HG03108 (cell line): ENCODE measurements around the gene CCDC85A.

Experiments used
- ATAC-seq: cut with Tn5 transposase; IDR thresholded peaks from one replicate; pipeline ENCODE4 v1.9.1; 2021; ENCODE audit warnings: moderate library complexity; ENCODE audit not compliant: unreplicated experiment

The CCDC85A gene

GRCh38 chr2:56234241-56234640 is 50.5 kb downstream of the CCDC85A start:
- no peak for ATAC-seq

DNA sequence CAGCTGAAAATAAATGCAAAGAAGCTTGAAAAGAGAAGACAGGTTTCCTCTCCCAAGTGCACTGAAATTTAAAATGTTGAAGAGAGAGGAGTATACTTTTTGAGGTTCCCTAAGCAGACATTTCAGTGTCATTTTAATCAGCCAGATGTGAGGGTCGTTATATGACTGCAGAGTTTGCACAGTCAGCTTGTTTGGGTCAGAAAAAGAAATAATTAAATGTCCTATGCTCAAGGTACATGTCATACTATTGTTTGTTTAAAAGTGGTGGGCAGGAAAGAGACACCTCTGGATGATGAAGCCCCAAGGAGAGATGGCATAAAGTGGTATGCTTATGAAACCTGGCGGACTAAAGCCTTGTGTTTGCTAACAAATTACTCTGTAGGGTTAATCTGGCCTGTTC is 55.2 kb downstream of the CCDC85A start:
- ATAC-seq, result no peak

GRCh38 chr2:56239437-56239836 is 55.6 kb downstream of the CCDC85A start:
- ATAC-seq, result no peak

DNA sequence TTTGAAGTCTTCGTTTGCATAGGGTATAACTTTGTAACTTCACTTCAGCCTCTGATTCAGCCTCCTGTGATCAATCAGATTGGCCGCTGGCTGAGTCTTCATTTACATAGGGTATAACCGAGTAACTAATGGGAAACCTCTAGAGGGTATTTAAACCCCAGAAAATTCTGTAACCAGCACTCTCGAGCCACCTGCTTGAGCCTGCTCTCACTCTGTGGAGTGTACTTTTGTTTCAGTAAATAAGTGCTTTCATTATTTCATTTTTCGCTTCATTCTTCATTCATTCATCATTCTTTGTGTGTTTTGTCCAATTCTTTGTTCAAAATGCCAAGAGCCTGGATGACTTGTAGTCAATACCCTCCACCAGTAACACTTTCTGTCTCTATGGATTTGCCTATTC is 56.4 kb downstream of the CCDC85A start:
- ATAC-seq, result no peak

GRCh38 chr2:56244506-56244905 is 60.7 kb downstream of the CCDC85A start:
- no peak for ATAC-seq

GRCh38 chr2:56244911-56245530 is 61.2 kb downstream of the CCDC85A start:
- no peak for ATAC-seq

DNA sequence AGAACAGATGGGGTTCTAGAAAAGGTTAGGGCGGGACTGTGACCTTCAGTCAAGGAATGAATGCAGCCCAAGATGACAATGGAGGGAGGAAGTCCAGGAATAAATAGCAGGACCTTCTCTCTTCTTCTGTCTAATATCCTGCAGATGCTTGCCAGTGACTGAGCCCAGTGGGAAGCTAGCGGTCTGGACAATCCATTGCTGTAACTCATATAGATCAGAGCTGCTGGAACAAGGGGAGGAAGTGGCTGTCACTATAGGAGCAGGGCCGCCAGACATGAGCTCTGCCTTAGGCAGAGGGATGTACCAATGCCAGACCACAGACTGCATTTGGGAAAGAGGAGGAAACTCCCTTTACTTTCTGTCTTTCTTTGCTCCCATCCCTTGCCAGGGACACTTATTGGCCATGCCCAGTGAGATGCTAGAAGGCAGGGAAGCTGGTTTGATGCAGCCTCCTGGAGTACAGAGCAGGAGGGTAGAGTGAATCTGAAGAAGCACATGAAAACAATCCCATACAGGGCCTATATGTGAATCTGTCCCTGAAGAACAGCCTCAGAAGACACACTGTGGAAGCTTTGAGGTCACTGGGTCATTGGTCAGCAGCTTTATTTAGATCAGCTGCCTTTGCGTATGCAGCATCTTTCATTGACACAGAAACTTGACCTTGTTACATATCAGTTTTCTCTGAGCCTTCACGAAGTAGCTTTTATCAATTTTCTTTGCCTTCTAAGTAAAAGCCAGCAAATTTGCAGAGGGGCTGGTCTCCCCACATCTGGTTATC is 65.4 kb downstream of the CCDC85A start:
- no peak for ATAC-seq

- no peak for ATAC-seq
Observed at GRCh38 chr2:56250153-56250729, 66.5 kb downstream of the CCDC85A start.

DNA sequence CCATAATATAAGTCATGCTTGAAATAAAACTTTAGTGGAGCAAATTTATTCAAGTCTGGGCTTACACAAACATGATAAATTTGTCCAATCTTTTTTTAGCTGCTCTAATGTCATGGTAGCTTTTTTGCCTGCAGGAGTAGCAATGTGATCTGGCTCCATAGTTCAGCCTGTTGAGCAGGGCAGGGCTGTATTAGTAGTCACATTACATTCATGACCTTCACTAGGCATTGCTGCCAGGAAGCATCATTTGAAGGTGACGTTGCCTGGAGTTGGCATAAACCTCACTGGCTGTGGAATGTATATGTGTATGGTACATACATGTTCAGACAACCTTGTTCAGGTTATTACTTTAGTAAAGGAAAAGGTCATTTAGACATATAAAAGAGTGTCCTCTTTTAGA is 76.6 kb downstream of the CCDC85A start:
- ATAC-seq, result no peak

- ATAC-seq, result no peak
Observed at GRCh38 chr2:56262241-56262640, 78.5 kb downstream of the CCDC85A start.

GRCh38 chr2:56263876-56264275 is 80.1 kb downstream of the CCDC85A start:
- no peak for ATAC-seq

DNA sequence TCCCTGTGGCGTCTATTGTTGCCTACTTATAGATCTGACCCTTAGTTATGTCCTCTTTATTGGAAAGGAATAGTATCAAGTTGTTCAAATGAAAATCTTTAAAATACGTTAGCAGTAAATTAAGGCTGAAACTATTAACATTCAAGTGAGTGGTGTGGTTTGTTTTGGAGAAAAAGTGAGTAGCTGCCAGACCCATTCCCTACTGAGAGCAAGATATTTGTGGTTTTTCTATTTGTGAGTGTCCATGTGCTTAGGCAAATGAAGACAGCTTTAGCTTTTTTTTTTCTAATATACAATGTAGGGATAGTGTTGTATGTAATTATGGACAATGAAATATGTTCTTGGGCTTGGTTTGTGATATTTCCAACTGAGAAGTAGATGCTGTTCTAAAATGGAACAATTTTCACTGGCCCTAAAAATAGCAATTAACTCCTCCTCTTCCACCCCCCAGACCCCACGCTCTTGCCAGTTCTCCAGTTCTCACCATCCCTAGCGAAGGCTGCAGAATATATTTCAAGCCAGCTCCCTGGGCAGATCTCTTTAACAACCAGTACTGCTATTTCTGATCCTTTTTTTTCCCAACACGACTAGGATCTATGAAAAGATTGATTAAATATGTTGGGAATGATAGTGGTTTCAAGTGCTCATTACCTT is 83.1 kb downstream of the CCDC85A start:
- no peak for ATAC-seq

DNA sequence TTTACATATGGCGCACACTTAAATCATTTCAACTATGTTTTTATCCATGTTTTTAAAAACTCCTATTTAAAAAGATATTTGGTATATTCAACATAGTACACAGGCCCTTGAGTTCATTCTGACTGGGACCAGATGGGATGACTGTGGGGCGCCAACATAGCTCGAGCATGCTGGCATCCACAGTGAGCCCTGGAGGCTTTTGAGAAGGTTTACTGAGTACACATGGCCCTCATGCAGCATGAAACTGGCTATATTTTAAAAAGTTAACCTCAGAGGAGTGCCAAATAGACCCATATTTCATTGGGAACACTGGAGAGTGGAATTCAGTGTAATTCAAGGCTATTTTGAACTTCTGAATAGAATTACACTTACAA is 83.6 kb downstream of the CCDC85A start:
- ATAC-seq, result no peak

- ATAC-seq, result no peak
Observed at GRCh38 chr2:56268856-56269255, 85.1 kb downstream of the CCDC85A start.

- no peak for ATAC-seq
Observed at GRCh38 chr2:56271275-56271674, 87.5 kb downstream of the CCDC85A start.

GRCh38 chr2:56285224-56285623 is 101.4 kb downstream of the CCDC85A start:
- ATAC-seq, result no peak

DNA sequence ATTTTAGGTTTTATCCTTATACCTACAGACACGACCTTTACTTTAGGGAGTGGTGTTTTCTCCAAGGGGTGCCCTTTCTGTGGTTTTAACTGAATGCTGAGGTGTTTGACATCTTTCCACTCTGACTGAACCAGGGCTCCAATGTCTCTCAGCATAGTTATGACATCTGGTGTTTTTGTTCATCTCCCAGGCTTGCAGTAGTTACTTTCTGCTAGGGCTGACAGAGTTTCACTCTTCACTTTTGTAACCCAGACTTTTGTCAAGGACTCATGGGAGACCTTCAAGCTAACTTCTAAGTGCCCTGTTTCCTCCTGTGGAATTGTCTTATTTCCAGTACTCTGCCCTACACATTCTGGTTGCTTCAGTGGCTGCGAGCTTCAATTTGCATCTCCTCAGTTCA is 103.1 kb downstream of the CCDC85A start:
- ATAC-seq, result no peak

DNA sequence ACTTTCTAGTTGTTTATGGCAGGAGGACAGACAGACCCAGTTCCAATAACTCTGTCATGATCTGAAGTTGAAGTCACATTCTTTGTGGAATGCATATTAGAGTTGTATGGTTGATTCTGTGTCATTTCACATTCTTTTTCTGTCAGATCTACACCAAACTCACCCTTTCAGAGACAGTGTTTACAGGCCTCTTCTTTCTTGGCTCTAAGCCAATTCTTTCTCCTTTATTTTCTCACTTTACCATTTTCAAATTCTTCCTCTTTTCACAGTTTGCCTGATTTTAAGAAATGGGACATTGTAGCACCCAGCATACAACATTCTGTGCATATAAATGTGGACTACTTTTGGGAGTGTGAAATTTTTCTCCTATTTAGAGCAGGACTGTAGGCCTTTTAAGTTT is 103.7 kb downstream of the CCDC85A start:
- ATAC-seq, result no peak

- ATAC-seq, result no peak
Observed at GRCh38 chr2:56287974-56288373, 104.2 kb downstream of the CCDC85A start.

DNA sequence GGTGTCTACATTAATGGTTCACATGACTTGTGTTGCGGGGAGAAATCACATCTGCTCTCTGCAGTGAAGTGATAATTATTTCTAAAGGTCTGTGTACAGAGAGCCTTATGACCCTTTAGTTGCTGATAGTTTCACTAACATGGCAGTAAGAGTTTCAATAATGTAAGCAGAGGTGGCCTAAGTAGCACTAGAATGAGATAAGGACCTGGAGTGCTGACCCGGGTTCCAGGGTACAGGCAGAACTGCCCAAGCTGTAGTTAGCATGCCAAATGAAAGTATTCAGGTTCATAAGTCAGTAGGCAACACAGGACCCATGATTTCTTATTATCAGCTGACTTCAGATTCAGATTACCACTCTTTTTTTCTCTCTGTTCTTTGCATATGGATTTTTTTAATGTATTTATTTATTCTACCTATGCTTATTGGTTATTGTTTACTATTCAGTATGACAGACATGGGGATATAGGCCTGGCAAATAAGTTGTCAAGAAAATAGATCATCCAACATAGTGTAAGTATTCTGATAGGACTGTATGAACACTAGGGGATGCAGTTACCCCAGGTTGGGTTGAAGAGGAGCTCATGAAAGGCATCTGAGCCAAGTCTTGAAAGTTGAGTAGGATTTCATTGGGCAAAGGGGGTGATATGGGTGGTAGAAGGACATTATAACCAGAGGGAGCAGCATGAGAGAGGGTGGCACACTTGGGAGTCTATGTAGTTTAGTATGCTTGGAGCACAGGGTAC is 105.2 kb downstream of the CCDC85A start:
- ATAC-seq, result no peak

DNA sequence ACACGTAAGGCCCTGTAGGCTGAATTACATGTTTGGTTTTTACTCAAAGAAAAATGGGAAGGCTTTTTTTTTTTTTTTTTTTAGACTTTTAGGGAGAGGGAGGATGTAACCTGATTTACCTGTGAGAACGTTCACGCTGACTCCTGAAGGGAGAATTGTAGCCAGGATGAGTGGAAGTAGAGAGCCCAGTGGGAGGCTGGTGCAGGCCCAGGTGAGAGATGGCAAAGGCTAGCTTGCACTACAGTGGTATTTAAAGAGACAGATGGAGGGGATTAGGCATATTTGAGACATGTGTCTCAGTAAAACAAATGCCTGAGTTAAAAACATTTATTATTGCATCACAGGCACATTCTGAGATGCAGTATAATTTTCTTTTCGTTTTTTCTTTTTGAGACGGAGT is 107.9 kb downstream of the CCDC85A start:
- no peak for ATAC-seq
